ENCODE data around the gene SKIDA1.

SKIDA1 gene

GRCh38 chr10:21482821-21483220, 42.7 kb downstream of the SKIDA1 start:
- no peak for DNase-seq (ENCODE audit: low read depth)

- no peak for DNase-seq (ENCODE audit: low read depth)
These were observed 44.1 kb downstream of the SKIDA1 start for GRCh38 chr10:21481407-21481806.

- DNase-seq (ENCODE audit: low read depth): no peak
These were observed 45.7 kb downstream of the SKIDA1 start for GRCh38 chr10:21479570-21480315.

- no peak for DNase-seq (ENCODE audit: low read depth)
These were observed 50.1 kb downstream of the SKIDA1 start for GRCh38 chr10:21475393-21475792.

GRCh38 chr10:21473541-21473940, 51.9 kb downstream of the SKIDA1 start:
- DNase-seq (ENCODE audit: low read depth): no peak

GRCh38 chr10:21473135-21473534, 52.3 kb downstream of the SKIDA1 start:
- no peak for DNase-seq (ENCODE audit: low read depth)

GRCh38 chr10:21468086-21468485, 57.4 kb downstream of the SKIDA1 start:
- DNase-seq (ENCODE audit: low read depth): no peak

- DNase-seq (ENCODE audit: low read depth): no peak
These were observed 57.8 kb downstream of the SKIDA1 start for GRCh38 chr10:21467633-21468032.

- no peak for DNase-seq (ENCODE audit: low read depth)
These were observed 61.3 kb downstream of the SKIDA1 start for GRCh38 chr10:21464134-21464533.

Measured in stimulated activated CD8-positive, alpha-beta memory T cell treated with anti-CD3 and anti-CD28 coated beads, Interleukin-15, amount 100 ng/mL, for 1 hour (primary cell).